Fibroblast of the aortic adventitia (primary cell): ENCODE data around the gene RARS2. TPM values are rescaled to one million over a fixed set of nuclear protein-coding genes. Genes with fewer than 3 reads are reported as not detected.

Experiments
- DNase-seq: peaks from one replicate; pipeline ENCODE4 v3.0.0-alpha.2; 2010; ENCODE audit warnings: low read depth
- H3K4me3 ChIP-seq: 2 replicates; pipeline ENCODE4 v1.5.1; 2011; ENCODE audit warnings: low read depth, mild to moderate bottlenecking, control low read depth, low read length, moderate library complexity
- total RNA-seq: library from RNA; depleted of rRNA; stranded (reverse); fragments of >200 nt; gene quantifications from 2 replicates; pipeline ENCODE4 v1.2.3, GENCODE V29; 2012; ENCODE audit warnings: low replicate concordance
- TF ChIP-seq, protein P1 (sequence below): IDR thresholded peaks from 2 replicates; pipeline ENCODE4 v1.5.1; 2011; ENCODE audit warnings: mild to moderate bottlenecking, low read length, control low read depth, inconsistent platforms; ENCODE audit not compliant: insufficient read depth

The RARS2 gene
- total RNA-seq, 1 donor = 55.0 TPM

DNA sequence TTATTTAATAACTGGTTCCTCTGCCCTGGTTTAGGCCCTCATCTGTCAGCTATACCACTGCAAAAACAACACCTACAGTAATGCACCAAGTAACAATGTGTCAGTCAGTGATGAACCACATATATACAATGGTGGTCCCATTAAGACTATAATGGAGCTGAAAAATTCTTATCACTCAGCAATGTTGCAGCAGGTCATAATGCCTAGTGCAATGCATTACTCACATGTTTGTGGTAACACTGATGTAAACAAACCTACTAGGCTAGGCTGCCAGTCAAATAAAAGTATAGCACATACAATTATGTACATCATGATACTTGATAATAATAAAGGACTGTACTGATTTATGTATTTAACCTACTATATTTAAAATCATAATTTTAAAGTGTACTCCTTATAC, 31.3 kb downstream of the RARS2 start:
- no peak overlapping the region for H3K4me3 ChIP-seq
- no peak for DNase-seq
- TF ChIP-seq, protein P1, sequence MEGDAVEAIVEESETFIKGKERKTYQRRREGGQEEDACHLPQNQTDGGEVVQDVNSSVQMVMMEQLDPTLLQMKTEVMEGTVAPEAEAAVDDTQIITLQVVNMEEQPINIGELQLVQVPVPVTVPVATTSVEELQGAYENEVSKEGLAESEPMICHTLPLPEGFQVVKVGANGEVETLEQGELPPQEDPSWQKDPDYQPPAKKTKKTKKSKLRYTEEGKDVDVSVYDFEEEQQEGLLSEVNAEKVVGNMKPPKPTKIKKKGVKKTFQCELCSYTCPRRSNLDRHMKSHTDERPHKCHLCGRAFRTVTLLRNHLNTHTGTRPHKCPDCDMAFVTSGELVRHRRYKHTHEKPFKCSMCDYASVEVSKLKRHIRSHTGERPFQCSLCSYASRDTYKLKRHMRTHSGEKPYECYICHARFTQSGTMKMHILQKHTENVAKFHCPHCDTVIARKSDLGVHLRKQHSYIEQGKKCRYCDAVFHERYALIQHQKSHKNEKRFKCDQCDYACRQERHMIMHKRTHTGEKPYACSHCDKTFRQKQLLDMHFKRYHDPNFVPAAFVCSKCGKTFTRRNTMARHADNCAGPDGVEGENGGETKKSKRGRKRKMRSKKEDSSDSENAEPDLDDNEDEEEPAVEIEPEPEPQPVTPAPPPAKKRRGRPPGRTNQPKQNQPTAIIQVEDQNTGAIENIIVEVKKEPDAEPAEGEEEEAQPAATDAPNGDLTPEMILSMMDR = no peak

DNA sequence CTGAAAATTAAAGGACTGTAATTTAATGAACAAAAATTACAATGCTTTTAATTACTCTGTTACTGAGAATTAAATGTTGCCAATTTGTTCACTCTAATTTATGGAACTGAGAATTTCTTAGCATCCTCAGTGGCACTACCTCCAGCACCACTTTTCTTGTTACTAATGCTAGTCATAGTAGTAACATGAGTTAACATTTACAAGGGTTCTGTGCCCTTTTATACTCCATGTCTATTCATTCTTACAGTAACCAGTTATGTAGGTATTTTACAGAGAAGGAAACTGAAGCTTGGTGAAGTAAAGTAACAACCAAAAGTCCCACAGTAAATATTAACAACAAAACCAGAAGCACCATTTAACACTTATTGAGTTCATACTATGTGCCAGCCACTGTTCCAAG, 34.3 kb downstream of the RARS2 start:
- no peak overlapping the region for H3K4me3 ChIP-seq
- TF ChIP-seq, protein P1 = no peak
- no peak for DNase-seq

DNA sequence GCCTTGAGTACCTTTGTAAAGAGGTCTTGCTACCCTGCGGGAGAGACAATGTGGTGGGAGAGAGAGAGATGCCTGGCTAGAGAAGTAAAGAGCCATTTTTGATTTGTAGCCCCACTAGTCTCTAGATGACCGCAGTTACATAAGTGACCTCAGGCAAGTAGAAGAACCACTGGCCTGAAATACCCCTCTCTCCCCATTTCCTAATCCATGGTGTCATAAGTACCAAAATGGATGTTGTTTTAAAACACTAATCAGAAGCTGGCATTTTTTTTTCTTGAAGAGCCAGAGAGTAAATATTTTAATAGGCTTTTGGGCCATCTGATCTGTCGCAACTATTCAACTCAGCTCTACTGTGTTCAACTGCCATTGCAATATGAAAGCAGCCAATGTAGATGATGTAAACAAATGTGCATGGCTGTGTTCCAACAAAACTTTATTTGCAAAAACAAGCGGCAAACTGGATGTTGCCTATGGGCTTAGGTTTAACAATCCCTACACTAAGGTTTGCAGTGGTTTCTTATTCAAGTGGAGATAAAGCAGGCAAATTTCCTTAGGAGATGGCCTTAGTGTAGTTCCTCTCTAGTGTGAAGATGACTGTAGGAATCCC, 36.5 kb downstream of the RARS2 start:
- no peak overlapping the region for H3K4me3 ChIP-seq
- TF ChIP-seq, protein P1 = no peak
- no peak for DNase-seq

DNA sequence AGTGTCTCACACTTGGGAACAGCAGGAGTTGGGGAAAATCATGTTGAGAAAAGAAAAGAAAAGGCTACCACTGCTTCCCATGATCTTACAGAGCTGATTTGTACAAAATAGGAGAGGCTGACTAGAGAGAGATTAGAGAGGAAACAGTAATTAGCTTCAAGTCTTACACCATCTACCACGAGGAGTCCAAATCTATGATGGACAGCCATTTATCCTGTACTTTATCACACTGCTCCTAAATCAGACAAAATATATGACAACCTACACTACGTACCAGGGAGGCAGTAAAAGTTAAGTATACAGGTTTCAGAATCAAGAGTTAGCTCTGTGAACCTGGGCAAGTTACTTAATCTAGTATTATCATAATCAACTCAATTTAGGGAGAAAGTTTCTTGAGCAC, 38.0 kb downstream of the RARS2 start:
- DNase-seq = no peak
- TF ChIP-seq, protein P1 = no peak
- H3K4me3 ChIP-seq = no peak overlapping the region

DNA sequence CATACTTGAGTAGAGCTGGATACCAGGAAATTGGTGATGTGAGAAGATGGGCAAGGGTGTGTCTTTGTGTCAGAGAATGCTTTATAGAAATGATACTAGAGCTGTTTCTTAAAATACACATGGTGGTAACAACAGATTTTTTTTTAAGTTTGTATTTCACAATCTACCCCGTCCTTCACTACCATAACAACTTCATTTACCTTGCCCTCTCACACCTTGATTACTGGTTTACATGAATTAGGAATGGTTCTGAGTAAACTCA, 45.4 kb downstream of the RARS2 start:
- H3K4me3 ChIP-seq = no peak overlapping the region
- DNase-seq = no peak
- TF ChIP-seq, protein P1 = no peak

DNA sequence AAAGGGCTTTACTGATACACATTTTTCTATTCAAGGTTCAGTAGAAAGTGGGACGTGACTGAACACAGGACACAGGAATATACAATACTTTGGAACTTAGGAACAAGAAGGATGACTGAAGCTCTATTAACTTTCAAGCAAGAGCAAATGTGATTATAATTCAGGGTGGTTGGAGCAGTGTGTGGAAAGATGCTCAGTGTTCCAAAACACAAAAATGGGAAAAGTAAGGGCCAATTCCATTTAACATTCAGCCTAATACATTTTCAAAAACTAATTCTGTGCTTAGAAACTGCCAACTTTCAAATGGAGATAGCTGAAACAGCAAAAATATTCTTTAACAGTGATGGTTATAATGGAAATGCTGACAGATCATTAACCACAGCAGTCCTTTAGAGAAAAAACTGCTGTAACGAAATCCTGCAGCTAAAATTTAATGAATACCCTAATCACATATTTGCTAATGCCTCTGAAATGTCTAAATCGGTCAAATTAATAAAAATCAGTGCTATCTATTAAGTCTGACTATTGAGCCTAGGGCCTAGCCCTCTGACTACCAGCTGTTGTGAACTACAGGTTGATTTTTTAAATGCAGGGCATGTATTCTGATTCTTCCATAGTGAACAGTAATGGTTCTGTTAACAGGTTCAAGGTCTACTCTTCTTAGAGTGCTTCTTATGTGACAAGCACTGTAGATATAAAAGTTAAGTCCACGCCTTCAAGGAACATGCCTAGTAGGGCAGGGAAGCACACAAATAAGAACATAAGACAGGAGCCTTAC, 45.9 kb downstream of the RARS2 start:
- TF ChIP-seq, protein P1 = no peak
- no peak for DNase-seq
- no peak overlapping the region for H3K4me3 ChIP-seq
